T-cell (primary cell): ENCODE data around the gene ST6GALNAC6. TPM values are rescaled to one million over a fixed set of nuclear protein-coding genes. Genes with fewer than 3 reads are reported as not detected.
"Not testable (repeated sequence)": the region's sequence is repeated elsewhere in the genome, so short reads cannot be mapped to it uniquely, and the experiment has no call there.

ENCODE experiments used
- ATAC-seq, 4 experiments: fragments of 200-7000 bp in 3 of 4; fragments of 150-1000 bp in 1 of 4; cut with Tn5 transposase; replicated peaks in 1 of 4; 1 replicate in 3 of 4; 2 replicates in 1 of 4; pipeline ENCODE4 v1.10.0; 2021; ENCODE audit warnings: moderate library complexity in 3 of 4, mild to moderate bottlenecking in 2 of 4, moderate number of reproducible peaks in 1 of 4
- CTCF ChIA-PET, 2 donors: fragments of 300-600 bp; sonication (Branson Sonifier 250); formaldehyde crosslinking; loops; one replicate each; lab custom pipeline; 2022; ENCODE audit warnings: antibody characterized with exemption in 2 of 2; lab: Charles Lee
- POLR2A ChIA-PET, 2 donors: fragments of 300-600 bp; sonication (Branson Sonifier 250); formaldehyde crosslinking; loops; one replicate each; lab custom pipeline; 2022; ENCODE audit warnings: antibody characterized with exemption in 2 of 2; lab: Charles Lee
- DNase-seq, 35 experiments: peaks; one replicate each; pipeline versions ENCODE4 v3.0.0 to v3.0.0-alpha.2; 2013 to 2023
- H3K27ac ChIP-seq: one replicate; pipeline ENCODE4 v1.5.1; 2013; ENCODE audit warnings: low read length
- H3K27me3 ChIP-seq, 2 experiments: replicated peaks in 1 of 2; 1 replicate in 1 of 2; 2 replicates in 1 of 2; pipeline versions ENCODE4 v1.6.1 to v1.7.0; 2013; ENCODE audit warnings: low read length in 1 of 2, mixed read lengths in 1 of 2; ENCODE audit not compliant: control insufficient read depth in 2 of 2, insufficient read depth in 2 of 2; ENCODE audit errors: extremely low read depth in 1 of 2
- H3K36me3 ChIP-seq, 2 donors: 1 replicate in 1 of 2; 2 replicates in 1 of 2; pipeline versions ENCODE4 v1.6.1 to v1.7.0; 2013; ENCODE audit warnings: low read length in 1 of 2; ENCODE audit not compliant: control insufficient read depth in 2 of 2, insufficient read depth in 1 of 2; ENCODE audit errors: extremely low read depth in 1 of 2
- H3K4me1 ChIP-seq, 2 experiments: 1 replicate in 1 of 2; 2 replicates in 1 of 2; pipeline versions ENCODE4 v1.6.1 to v1.7.0; 2013; ENCODE audit warnings: low read length in 2 of 2, mixed read lengths in 1 of 2; ENCODE audit not compliant: insufficient read depth in 2 of 2, control insufficient read depth in 1 of 2; ENCODE audit errors: extremely low read depth in 1 of 2
- H3K4me3 ChIP-seq, 2 donors: 1 replicate in 1 of 2; 2 replicates in 1 of 2; pipeline versions ENCODE4 v1.5.1 to v1.7.0; 2013; ENCODE audit warnings: mild to moderate bottlenecking in 2 of 2, low read length in 1 of 2, moderate library complexity in 1 of 2; ENCODE audit not compliant: control insufficient read depth in 1 of 2; ENCODE audit errors: extremely low read depth in 1 of 2
- H3K9me3 ChIP-seq: 2 replicates; pipeline ENCODE4 v1.7.0; 2013
- H3K27ac Mint-ChIP-seq, 2 donors: one replicate each; pipeline ENCODE4 v1.8.0; 2020 to 2021; ENCODE audit warnings: mild to moderate bottlenecking in 2 of 2, mixed read lengths in 2 of 2
- H3K27me3 Mint-ChIP-seq, 2 donors: one replicate each; pipeline ENCODE4 v1.8.0; 2021 to 2022; ENCODE audit warnings: mixed read lengths in 2 of 2
- H3K36me3 Mint-ChIP-seq: one replicate; pipeline ENCODE4 v1.8.0; 2021; ENCODE audit warnings: mixed read lengths
- H3K4me1 Mint-ChIP-seq, 3 donors: one replicate each; pipeline ENCODE4 v1.8.0; 2020 to 2022; ENCODE audit warnings: mixed read lengths in 3 of 3, mild to moderate bottlenecking in 1 of 3
- H3K4me3 Mint-ChIP-seq, 3 donors: one replicate each; pipeline ENCODE4 v1.8.0; 2020 to 2022; ENCODE audit warnings: mild to moderate bottlenecking in 3 of 3, mixed read lengths in 3 of 3, moderate library complexity in 3 of 3
- H3K9me3 Mint-ChIP-seq, 3 donors: one replicate each; pipeline ENCODE4 v1.8.0; 2020 to 2022; ENCODE audit warnings: mixed read lengths in 3 of 3
- WGBS: methylation state at CpG from one replicate; pipeline ENCODE4 v1.1.5; 2013; ENCODE audit warnings: missing lambda C conversion rate; ENCODE audit not compliant: insufficient coverage; 5-methylcytosine and 5-hydroxymethylcytosine counted together
- total RNA-seq, 35 experiments: library from RNA in 6 of 35; stranded (reverse) in 6 of 35; fragments of 120-200 nt in 1 of 35; gene quantifications; one replicate each; pipeline versions ENCODE4 v1.2.1 to v1.2.4 and lab custom pipeline; 2013 to 2026

ST6GALNAC6 gene
- total RNA-seq, 5 donors from 2014 or later (not counting 1 experiment from before 2014, with no cell fraction given), result 73.0 to 123 (median 86.3) TPM

DNA sequence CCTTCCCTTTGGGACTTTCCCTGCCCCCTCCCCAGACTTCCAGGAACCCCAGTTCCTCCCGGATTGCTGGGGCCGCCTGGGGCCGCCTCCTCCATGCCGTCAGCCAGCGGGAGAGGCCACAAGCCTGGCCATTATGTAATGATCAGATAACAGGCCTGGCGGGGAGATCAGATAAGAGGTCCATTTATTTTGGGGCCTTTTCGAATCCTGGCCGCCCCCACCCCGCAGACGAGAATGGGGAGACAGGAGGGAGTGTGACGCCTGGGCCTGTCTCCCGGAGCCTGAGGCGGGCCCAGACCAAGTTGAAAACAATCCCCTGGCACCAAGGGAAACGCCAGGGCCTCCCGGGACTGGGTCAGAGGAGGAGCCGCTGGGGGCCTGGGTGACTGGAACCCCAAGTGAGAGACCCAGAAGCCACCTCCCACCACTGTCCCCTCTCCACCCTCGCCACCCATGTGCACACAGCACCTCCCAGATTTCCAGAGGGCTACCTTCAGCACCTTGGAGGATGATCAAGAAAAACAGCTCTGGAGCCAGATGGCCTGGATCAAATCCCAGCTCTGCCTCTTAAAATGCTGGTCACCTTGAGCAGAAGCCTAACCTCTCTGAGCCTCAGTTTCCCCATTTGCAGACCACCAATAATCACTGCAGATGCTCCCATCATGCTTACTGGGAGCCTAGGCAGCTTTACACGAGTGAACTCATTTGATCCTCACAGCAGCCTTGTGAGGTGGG, 52.8 kb downstream of the ST6GALNAC6 start:
- no peak for ATAC-seq
- peaks cover 12 to 16% (median 12%) of the 10 kb centered on the region in 3 donors for H3K9me3 Mint-ChIP-seq
- Histone ChIP-seq H3K4me1 (no peaks in the 10 kb centered on the region), H3K9me3 (no peaks in the 10 kb centered on the region), H3K36me3 (peaks cover 0 to 8% of the 10 kb centered on the region in 2 donors), H3K4me3 (no peak overlapping the region), H3K27ac (no peak overlapping the region), H3K27me3 (no peaks in the 10 kb centered on the region)
- H3K4me1 Mint-ChIP-seq, result peaks cover under 1% of the 10 kb centered on the region in 3 donors
- no peak overlapping the region for H3K27ac Mint-ChIP-seq
- no peak overlapping the region for H3K4me3 Mint-ChIP-seq
- WGBS, result 85% methylated on average over 12 of the region's 18 CpGs
- CTCF ChIA-PET, result no interaction called here
- H3K36me3 Mint-ChIP-seq, result peaks cover 19% of the 10 kb centered on the region
- POLR2A ChIA-PET, result interaction anchor here in 1 of 2 donors (0.6 kb wide), 1 partner anchor 144 kb away, joined by 3 read pairs; no protein-coding TSS in a partner anchor
- no peaks in the 10 kb centered on the region for H3K27me3 Mint-ChIP-seq
- no peak for DNase-seq

DNA sequence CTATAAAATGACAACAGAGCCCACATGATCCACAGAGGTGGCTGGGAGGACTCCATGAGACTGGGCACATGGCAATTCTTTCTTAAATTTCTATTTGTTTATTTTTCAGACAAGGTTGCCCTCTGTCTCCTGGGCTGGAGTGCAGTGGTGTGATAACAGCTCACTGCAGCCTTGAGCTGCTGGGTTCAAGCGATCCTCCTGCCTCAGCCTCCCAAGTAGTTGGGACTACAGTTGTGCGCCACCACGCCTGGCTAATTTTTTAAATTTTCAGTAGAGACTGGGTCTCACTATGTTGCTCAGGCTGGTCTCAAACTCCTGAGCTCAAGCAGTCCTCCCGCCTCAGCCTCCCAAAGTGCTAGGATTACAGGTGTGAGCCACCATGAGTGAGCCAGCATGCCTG, 53.8 kb downstream of the ST6GALNAC6 start:
- Mint-ChIP-seq H3K36me3 (peaks cover 16% of the 10 kb centered on the region), H3K9me3 (peaks cover 12 to 16% (median 12%) of the 10 kb centered on the region in 3 donors)
- H3K27me3 Mint-ChIP-seq, H3K4me3 Mint-ChIP-seq, H3K27ac ChIP-seq, H3K4me1 ChIP-seq, ATAC-seq, H3K9me3 ChIP-seq, CTCF ChIA-PET, H3K27me3 ChIP-seq, H3K4me3 ChIP-seq, H3K27ac Mint-ChIP-seq, H3K4me1 Mint-ChIP-seq, DNase-seq: not testable (repeated sequence)
- 100% methylated on average over 1 of the region's 4 CpGs for WGBS
- H3K36me3 ChIP-seq, result peaks cover 4 to 11% of the 10 kb centered on the region in 2 donors
- POLR2A ChIA-PET, result interaction anchor here in 1 of 2 donors (0.6 kb wide), 1 partner anchor 143 kb away, joined by 3 read pairs; no protein-coding TSS in a partner anchor

GRCh38 chr9:127844821-127845359, 54.5 kb downstream of the ST6GALNAC6 start:
- no peak for DNase-seq
- H3K36me3 Mint-ChIP-seq, result peaks cover 12% of the 10 kb centered on the region
- H3K27ac Mint-ChIP-seq, result no peak overlapping the region
- H3K36me3 ChIP-seq, result peaks cover 4 to 11% of the 10 kb centered on the region in 2 donors
- ChIA-PET CTCF (interaction anchor here in 1 of 2 donors (0.6 kb wide), 1 partner anchor 325 kb away, joined by 8 read pairs; no protein-coding TSS in a partner anchor), POLR2A (no interaction called here)
- H3K27me3 ChIP-seq, result no peaks in the 10 kb centered on the region
- H3K4me1 ChIP-seq, result no peaks in the 10 kb centered on the region
- H3K4me3 Mint-ChIP-seq, result no peak overlapping the region
- H3K9me3 ChIP-seq, result no peaks in the 10 kb centered on the region
- H3K4me3 ChIP-seq, result no peak overlapping the region
- ATAC-seq, result no peak
- H3K27me3 Mint-ChIP-seq, result no peaks in the 10 kb centered on the region
- no peak overlapping the region for H3K27ac ChIP-seq
- WGBS, result 98% methylated on average over 9 of the region's 16 CpGs
- peaks cover 9 to 13% (median 12%) of the 10 kb centered on the region in 3 donors for H3K9me3 Mint-ChIP-seq
- H3K4me1 Mint-ChIP-seq, result no peaks in the 10 kb centered on the region

DNA sequence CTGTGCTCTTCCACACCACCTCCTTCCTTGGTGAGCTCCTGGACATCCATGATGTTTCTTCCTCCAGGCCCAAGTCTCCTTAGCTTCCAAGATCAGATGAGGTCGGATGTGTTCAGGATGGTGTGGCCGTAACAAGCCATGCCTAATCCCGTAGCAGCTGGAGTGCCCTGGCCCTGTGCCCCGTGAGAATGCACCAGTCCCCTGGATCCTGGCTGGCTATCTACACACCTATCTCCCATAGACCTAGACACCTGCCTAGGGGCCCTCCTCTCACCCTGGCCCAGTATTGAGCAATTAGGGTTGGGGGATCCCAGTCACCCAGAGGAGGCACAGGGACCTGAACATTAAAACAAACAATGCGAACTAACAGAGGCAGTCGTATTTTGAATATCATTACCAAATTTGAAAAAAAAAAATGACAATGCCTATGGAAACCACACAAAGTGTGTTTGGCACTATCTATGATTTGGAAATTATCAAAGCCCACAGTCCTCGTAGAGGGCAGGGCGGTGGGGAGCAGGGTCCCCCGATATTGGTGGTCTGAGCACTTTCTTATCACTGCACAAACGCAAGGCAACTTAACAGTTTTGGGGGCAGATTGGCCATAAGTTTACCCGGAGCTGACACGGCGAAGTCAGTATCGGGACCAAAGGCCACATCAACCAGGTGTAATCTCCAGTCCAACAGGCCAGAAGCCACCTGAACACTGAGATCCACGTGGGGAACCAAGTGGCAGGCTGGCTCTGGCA, 58.1 kb downstream of the ST6GALNAC6 start:
- 96% methylated on average over 10 of the region's 15 CpGs for WGBS
- ChIA-PET POLR2A (no interaction called here), CTCF (no interaction called here)
- Histone ChIP-seq H3K36me3 (peaks cover 4 to 6% of the 10 kb centered on the region in 2 donors), H3K27ac (no peak overlapping the region), H3K9me3 (no peaks in the 10 kb centered on the region), H3K27me3 (peaks cover 0 to 6% of the 10 kb centered on the region in 2 experiments), H3K4me3 (no peak overlapping the region), H3K4me1 (no peaks in the 10 kb centered on the region)
- H3K36me3 Mint-ChIP-seq, result peaks cover 3% of the 10 kb centered on the region
- H3K27ac Mint-ChIP-seq, result no peak overlapping the region
- H3K4me1 Mint-ChIP-seq, result no peaks in the 10 kb centered on the region
- no peak for DNase-seq
- H3K4me3 Mint-ChIP-seq, result no peak overlapping the region
- H3K27me3 Mint-ChIP-seq, result no peaks in the 10 kb centered on the region
- no peaks in the 10 kb centered on the region for H3K9me3 Mint-ChIP-seq
- no peak for ATAC-seq

GRCh38 chr9:127838375-127839078, 60.9 kb downstream of the ST6GALNAC6 start:
- Histone ChIP-seq H3K9me3 (no peaks in the 10 kb centered on the region), H3K27me3 (peaks cover 0 to 8% of the 10 kb centered on the region in 2 experiments), H3K36me3 (peaks cover 4 to 6% of the 10 kb centered on the region in 2 donors), H3K4me1 (no peaks in the 10 kb centered on the region), H3K27ac (no peak overlapping the region), H3K4me3 (no peak overlapping the region)
- H3K4me3 Mint-ChIP-seq, result no peak overlapping the region
- CTCF ChIA-PET, result no interaction called here
- H3K27ac Mint-ChIP-seq, result no peak overlapping the region
- peaks cover 3% of the 10 kb centered on the region for H3K36me3 Mint-ChIP-seq
- DNase-seq (no peak), ATAC-seq (no peak)
- POLR2A ChIA-PET, result no interaction called here
- 81% methylated on average over 16 of the region's 18 CpGs for WGBS
- H3K9me3 Mint-ChIP-seq, result no peaks in the 10 kb centered on the region
- H3K27me3 Mint-ChIP-seq, result no peaks in the 10 kb centered on the region
- H3K4me1 Mint-ChIP-seq, result peaks cover 0 to 2% (median 2%) of the 10 kb centered on the region in 3 donors

- H3K27me3 Mint-ChIP-seq, result no peaks in the 10 kb centered on the region
- DNase-seq (no peak), ATAC-seq (no peak)
- Histone ChIP-seq H3K4me1 (peaks cover 2% of the 10 kb centered on the region in 2 experiments), H3K4me3 (no peak overlapping the region), H3K36me3 (peaks cover 4 to 6% of the 10 kb centered on the region in 2 donors), H3K27me3 (peaks cover 0 to 8% of the 10 kb centered on the region in 2 experiments), H3K9me3 (no peaks in the 10 kb centered on the region), H3K27ac (no peak overlapping the region)
- H3K4me3 Mint-ChIP-seq, result no peak overlapping the region
- peaks cover 3% of the 10 kb centered on the region for H3K36me3 Mint-ChIP-seq
- H3K4me1 Mint-ChIP-seq, result peaks cover 3 to 8% (median 8%) of the 10 kb centered on the region in 3 donors
- ChIA-PET CTCF (interaction anchor here in 1 of 2 donors (0.6 kb wide), 1 partner anchor 103 kb away, joined by 3 read pairs; no protein-coding TSS in a partner anchor), POLR2A (no interaction called here)
- WGBS, result 67% methylated on average over 4 of the region's 4 CpGs
- H3K27ac Mint-ChIP-seq, result no peak overlapping the region
- H3K9me3 Mint-ChIP-seq, result no peaks in the 10 kb centered on the region
Observed at GRCh38 chr9:127837346-127837745, 62.1 kb downstream of the ST6GALNAC6 start.
